ENCODE data around the gene TXNDC11. TPM values are rescaled to one million over a fixed set of nuclear protein-coding genes. Genes with fewer than 3 reads are reported as not detected.
A peak's percentile ranks its signal among the peaks of the same experiment; 100 is the strongest.

TXNDC11 gene
- total and polyA plus RNA-seq, 9 donors = 18.1 to 27.9 (median 22.0) TPM

DNA sequence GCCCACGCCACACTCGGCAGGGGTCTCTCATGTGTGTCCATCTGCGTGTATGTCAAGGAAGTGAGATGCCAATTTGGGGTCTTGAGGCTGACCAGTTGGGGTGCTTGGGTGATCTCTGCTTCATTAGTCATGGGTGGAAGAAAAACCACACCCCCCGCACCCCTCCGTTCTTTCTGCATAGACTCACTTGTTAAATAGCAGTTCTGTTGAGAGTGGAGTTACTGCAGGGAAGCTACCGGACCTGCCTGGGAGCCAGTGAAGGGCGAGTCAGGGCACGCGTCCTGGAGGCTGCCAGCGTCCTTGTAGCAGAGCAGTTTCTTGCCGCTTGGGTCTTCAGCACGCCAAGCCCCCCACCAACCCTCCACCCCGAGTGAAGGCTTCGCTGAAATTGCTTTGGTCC lies 65.9 kb downstream of the TXNDC11 start:
- H3K4me1 ChIP-seq (ENCODE audit: control insufficient read depth, insufficient read depth, low read length) = peaks cover 67% of the 10 kb centered on the region
- H3K36me3 ChIP-seq (ENCODE audit: control insufficient read depth, insufficient read depth, low read length) = peaks cover 55% of the 10 kb centered on the region

DNA sequence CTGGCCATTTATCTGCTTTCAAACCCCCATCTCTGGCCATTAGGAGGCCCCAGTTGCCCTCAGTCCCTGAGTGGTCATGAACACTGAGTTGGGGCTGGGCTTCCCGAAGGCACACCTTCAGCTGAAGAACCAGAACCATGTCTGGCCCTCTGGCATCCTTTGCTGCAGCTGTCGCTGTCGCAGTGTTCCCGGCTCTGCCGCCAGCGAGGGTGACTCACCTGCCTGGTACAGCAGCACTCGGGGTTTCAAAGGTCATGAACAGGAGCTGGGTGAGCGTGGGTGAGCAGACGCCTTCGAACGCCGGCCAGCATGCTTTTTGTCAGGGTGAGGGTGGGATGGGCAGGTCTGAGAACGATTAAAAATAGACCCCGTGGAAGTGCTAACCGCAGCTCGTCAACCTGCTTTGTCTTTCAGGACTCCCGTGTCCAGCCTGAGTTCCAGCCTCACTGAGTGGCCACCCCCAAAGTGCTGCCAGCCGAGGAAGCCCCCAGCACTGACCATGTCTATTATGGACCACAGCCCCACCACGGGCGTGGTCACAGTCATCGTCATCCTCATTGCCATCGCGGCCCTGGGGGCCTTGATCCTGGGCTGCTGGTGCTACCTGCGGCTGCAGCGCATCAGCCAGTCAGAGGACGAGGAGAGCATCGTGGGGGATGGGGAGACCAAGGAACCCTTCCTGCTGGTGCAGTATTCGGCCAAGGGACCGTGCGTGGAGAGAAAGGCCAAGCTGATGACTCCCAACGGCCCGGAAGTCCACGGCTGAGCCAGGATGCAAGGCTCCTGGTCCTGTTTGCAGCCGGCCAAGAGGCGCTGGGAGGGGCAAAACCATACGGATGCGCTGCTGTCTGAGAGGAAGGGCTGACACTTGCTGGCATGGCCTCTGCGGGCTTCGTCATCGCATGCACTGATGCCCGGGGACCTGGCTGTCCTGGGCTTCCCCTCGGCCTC lies 66.8 kb downstream of the TXNDC11 start:
- H3K36me3 ChIP-seq (ENCODE audit: control insufficient read depth, insufficient read depth, low read length) = peaks cover 48% of the 10 kb centered on the region
- H3K4me1 ChIP-seq (ENCODE audit: control insufficient read depth, insufficient read depth, low read length) = peaks cover 67% of the 10 kb centered on the region
- H3K4me3 ChIP-seq (ENCODE audit: low read length) = no peak overlapping the region
- 81% methylated on average over 40 of the region's 42 CpGs for WGBS (ENCODE audit: insufficient coverage)
- no peaks in the 10 kb centered on the region for H3K9me3 ChIP-seq (replicated peaks; ENCODE audit: control insufficient read depth, low read depth, low read length)
- H3K27ac ChIP-seq (ENCODE audit: low read length) = peak overlapping the region; percentile 35
- no peak for DNase-seq
- no peaks in the 10 kb centered on the region for H3K27me3 ChIP-seq (ENCODE audit: control insufficient read depth, insufficient read depth, low read length)

More for the DNA sequence above, 65.9 kb downstream of the TXNDC11 start:
- WGBS (ENCODE audit: insufficient coverage) = 78% methylated on average over 10 of the region's 14 CpGs
- H3K9me3 ChIP-seq (replicated peaks; ENCODE audit: control insufficient read depth, low read depth, low read length) = no peaks in the 10 kb centered on the region
- DNase-seq = no peak
- no peak overlapping the region for H3K27ac ChIP-seq (ENCODE audit: low read length)
- no peak overlapping the region for H3K4me3 ChIP-seq (ENCODE audit: low read length)
- H3K27me3 ChIP-seq (ENCODE audit: control insufficient read depth, insufficient read depth, low read length) = no peaks in the 10 kb centered on the region

DNA sequence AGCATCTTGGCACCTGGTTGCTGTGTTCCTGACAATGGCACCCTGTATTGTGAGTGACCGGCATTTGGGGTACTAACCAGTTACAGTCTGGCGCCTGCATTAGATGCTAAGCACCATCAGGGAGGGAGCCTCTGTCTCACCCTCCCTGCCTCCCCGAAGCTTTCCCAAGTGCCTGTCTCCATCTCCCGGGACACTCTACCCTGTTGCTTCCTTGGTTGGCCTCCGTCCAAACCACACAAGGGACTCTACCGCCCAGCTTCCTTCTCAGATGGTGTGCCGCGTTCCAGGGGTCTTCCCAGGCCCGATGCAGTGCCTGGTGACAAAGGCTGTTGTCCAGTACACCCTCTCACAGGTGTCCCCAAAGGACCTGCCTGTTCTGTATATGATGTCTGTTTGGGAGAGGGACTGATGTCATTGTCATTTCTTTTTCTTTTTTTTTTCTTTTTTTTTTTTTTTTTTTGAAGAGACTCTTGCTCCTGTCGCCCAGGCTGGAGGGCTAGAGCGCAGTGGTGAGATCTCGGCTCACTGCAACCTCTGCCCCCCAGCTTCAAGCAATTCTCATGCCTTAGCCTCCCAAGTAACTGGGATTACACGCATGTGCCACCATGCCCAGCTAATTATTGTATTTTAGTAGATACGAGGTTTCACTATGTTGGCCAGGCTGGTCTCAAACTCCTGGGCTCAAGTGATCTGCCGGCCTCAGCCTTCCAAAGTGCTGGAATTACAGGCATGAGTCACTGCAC lies 67.7 kb downstream of the TXNDC11 start:
- H3K4me1 ChIP-seq (ENCODE audit: control insufficient read depth, insufficient read depth, low read length) = peaks cover 70% of the 10 kb centered on the region
- no peak for DNase-seq
- WGBS (ENCODE audit: insufficient coverage) = 61% methylated on average over 11 of the region's 15 CpGs
- H3K27ac ChIP-seq (ENCODE audit: low read length) = peak overlapping the region; percentile 35
- peaks cover 40% of the 10 kb centered on the region for H3K36me3 ChIP-seq (ENCODE audit: control insufficient read depth, insufficient read depth, low read length)
- H3K9me3 ChIP-seq (replicated peaks; ENCODE audit: control insufficient read depth, low read depth, low read length) = no peaks in the 10 kb centered on the region
- H3K27me3 ChIP-seq (ENCODE audit: control insufficient read depth, insufficient read depth, low read length) = no peaks in the 10 kb centered on the region
- no peak overlapping the region for H3K4me3 ChIP-seq (ENCODE audit: low read length)

DNA sequence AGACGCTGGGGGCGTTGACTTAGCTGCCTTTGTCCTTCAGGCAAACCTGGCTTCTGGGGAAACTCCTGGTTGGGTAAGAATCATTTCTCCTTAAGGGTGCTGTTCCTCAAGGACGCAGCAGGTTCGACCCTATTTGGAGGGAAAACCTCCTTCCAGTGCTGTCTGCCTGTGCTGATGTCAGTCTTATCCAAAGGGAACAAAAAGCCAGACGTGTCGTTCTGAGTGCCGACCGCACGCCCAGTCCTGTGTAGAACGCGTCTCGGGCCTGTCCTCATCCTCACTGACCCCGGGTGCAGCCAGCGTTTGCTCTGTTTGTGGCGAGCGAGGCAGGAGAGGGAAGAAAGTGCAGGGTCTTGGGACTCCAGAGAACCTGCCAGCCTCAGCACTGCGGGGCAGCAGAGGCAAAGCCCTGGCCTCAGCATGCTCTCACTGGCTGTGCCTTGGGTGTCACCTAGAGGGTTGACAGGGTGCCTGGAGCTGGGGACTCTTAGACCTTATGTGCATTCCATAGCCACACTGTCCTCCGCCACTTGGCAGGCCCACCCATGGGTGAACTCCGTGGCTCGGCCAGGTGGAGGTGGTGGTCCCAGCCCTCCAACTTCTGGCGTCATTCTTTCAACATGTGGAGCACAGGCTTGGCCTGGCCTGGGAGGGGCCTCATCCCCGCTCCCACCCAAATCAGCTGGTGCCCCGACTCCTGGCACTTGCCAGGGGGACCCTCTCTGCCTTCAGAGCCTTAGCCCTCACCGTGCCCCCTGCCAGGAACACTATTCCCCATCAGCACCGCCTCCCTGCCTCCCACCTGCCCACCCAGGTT lies 68.4 kb downstream of the TXNDC11 start:
- Histone ChIP-seq H3K36me3 (ENCODE audit: control insufficient read depth, insufficient read depth, low read length) (peaks cover 34% of the 10 kb centered on the region), H3K27me3 (ENCODE audit: control insufficient read depth, insufficient read depth, low read length) (no peaks in the 10 kb centered on the region), H3K27ac (ENCODE audit: low read length) (no peak overlapping the region), H3K9me3 (replicated peaks; ENCODE audit: control insufficient read depth, low read depth, low read length) (no peaks in the 10 kb centered on the region), H3K4me1 (ENCODE audit: control insufficient read depth, insufficient read depth, low read length) (peaks cover 74% of the 10 kb centered on the region), H3K4me3 (ENCODE audit: low read length) (no peak overlapping the region)
- 76% methylated on average over 25 of the region's 25 CpGs for WGBS (ENCODE audit: insufficient coverage)
- DNase-seq = no peak

DNA sequence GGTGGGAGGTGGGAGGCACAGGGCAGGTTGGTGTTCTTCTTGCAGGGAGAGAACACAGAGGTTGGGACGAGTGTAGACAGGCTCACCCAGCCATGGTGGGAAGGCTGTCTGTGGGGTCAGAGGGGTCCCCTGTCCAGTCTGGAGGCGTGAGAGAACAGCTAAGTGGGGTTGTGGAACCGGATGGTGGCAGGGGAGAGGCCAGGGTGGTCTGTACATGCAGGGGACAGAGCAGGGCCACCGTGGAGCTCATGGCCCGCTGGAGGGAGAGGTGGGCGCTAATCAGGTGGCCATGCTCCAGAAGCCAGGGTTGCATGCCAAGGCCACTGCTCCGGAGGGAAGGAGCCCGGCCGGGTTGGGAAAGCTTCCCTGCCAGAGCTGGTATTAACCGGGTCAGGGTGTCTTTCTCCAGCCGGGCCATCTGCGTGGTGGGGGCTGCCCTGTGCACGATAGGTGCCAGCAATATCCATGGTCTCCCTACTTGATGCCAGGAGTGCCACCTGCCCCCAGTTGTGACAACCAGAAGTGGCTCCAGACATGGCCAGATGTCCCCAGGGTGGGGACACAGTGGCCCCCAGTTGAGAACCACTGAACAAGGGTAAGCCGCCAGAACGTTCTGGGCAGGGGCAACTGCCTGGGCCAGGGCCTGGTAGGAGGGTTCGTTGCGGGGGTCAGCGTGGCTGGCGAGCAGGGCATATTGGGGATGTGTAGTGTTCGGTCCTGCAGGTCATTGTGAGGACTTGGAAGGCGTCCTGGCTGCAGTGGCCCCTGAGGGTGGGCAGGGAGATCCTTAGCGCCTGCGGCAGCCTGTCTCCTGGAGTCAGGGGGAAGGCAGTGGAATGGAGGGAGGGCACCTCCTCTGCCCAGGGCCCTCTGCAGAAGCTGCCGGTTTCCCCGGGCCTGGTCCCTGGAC lies 69.3 kb downstream of the TXNDC11 start:
- Histone ChIP-seq H3K27me3 (ENCODE audit: control insufficient read depth, insufficient read depth, low read length) (no peaks in the 10 kb centered on the region), H3K4me1 (ENCODE audit: control insufficient read depth, insufficient read depth, low read length) (peaks cover 71% of the 10 kb centered on the region), H3K36me3 (ENCODE audit: control insufficient read depth, insufficient read depth, low read length) (peaks cover 29% of the 10 kb centered on the region), H3K9me3 (replicated peaks; ENCODE audit: control insufficient read depth, low read depth, low read length) (no peaks in the 10 kb centered on the region), H3K27ac (ENCODE audit: low read length) (no peak overlapping the region), H3K4me3 (ENCODE audit: low read length) (no peak overlapping the region)
- 65% methylated on average over 22 of the region's 25 CpGs for WGBS (ENCODE audit: insufficient coverage)
- DNase-seq = no peak

DNA sequence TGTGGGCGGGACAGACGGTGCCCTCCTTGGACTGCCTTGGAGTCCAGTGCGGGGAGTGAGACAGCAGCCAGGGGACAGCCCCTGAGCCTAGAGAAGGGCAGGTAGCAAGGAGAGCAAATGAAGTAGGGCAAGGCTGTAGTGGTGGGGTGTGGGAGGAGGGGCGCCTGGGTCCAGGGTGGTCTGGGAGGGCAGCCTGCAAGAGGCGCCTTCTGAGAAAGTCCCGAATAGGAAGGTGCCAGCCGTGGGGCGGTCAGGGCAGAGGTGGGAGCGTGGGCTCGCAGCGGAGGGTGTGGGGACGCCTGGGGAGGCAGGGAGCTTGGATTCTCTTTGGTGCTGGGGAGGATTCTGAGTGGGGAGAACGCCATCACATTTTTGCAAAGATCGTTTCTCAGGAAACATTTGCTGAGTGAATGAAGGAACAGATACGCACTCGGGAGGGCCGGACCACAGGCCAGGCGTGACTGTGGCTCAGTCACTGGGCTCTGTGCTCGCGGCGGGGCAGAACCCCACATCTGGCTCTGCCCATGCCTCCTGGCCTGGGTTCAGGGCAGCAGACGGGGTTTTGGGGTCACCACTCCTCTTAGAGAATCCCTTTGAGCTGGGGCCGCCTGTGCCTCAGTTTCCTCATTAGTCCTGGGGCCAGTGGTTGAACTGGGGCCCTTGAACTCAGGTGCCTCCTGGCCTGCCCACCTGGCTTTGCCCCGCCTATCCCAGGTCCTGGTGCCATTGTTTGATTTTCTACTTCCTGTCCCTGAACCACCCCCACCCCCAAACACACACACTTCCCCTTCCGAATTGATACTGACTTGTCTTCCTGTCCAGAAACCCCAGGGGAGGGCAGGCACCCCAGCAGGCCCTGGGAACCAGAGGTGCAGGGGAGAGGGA lies 70.2 kb downstream of the TXNDC11 start:
- Histone ChIP-seq H3K4me1 (ENCODE audit: control insufficient read depth, insufficient read depth, low read length) (peaks cover 73% of the 10 kb centered on the region), H3K27me3 (ENCODE audit: control insufficient read depth, insufficient read depth, low read length) (no peaks in the 10 kb centered on the region), H3K9me3 (replicated peaks; ENCODE audit: control insufficient read depth, low read depth, low read length) (no peaks in the 10 kb centered on the region), H3K36me3 (ENCODE audit: control insufficient read depth, insufficient read depth, low read length) (peaks cover 20% of the 10 kb centered on the region), H3K4me3 (ENCODE audit: low read length) (no peak overlapping the region), H3K27ac (ENCODE audit: low read length) (no peak overlapping the region)
- DNase-seq = no peak
- 82% methylated on average over 24 of the region's 25 CpGs for WGBS (ENCODE audit: insufficient coverage)

DNA sequence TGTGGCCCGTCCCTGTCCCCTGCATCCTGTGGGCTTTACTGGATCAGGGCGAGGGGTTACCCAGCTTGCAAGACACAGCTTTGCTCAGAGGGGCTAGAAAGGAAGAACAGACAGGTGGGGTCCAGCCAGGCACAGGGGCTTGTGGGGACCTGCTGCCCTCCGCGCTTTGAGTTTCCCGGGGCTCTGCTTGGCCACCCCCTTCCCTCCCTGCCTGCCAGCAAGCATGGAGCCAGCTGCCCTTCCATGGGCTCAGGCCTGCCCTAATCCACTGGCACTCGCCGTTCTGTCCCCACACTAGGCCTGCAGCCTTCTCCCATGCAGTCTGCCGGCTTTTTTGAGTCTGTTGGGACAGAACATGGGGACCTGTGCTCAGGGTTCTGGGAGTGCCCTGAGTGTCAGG lies 71.0 kb downstream of the TXNDC11 start:
- WGBS (ENCODE audit: insufficient coverage) = 68% methylated on average over 5 of the region's 8 CpGs
- H3K27ac ChIP-seq (ENCODE audit: low read length) = no peak overlapping the region
- peaks cover 73% of the 10 kb centered on the region for H3K4me1 ChIP-seq (ENCODE audit: control insufficient read depth, insufficient read depth, low read length)
- no peaks in the 10 kb centered on the region for H3K27me3 ChIP-seq (ENCODE audit: control insufficient read depth, insufficient read depth, low read length)
- DNase-seq = no peak
- H3K9me3 ChIP-seq (replicated peaks; ENCODE audit: control insufficient read depth, low read depth, low read length) = no peaks in the 10 kb centered on the region
- no peak overlapping the region for H3K4me3 ChIP-seq (ENCODE audit: low read length)
- peaks cover 12% of the 10 kb centered on the region for H3K36me3 ChIP-seq (ENCODE audit: control insufficient read depth, insufficient read depth, low read length)

DNA sequence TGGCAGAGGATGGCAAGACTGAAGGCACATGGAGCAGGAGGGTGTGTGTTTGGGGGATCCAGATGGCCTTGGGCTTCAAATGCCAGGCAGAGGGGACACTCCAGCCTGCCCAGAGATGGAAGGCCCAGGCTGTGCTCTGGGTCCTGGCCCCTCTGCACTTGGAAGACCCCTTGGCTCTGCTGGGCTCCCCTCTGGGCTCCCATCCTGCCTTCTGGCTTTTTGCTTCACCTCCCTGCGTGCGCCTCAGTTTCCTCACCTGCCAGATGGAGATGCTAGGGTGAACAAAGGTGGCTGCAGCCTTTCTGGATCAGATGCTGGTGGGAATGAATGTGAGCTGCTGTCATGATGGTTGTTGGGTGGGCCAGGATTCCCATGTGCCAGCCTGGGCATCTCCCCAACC lies 71.4 kb downstream of the TXNDC11 start:
- Histone ChIP-seq H3K27me3 (ENCODE audit: control insufficient read depth, insufficient read depth, low read length) (no peaks in the 10 kb centered on the region), H3K27ac (ENCODE audit: low read length) (no peak overlapping the region), H3K4me1 (ENCODE audit: control insufficient read depth, insufficient read depth, low read length) (peaks cover 73% of the 10 kb centered on the region), H3K36me3 (ENCODE audit: control insufficient read depth, insufficient read depth, low read length) (peaks cover 8% of the 10 kb centered on the region), H3K9me3 (replicated peaks; ENCODE audit: control insufficient read depth, low read depth, low read length) (no peaks in the 10 kb centered on the region), H3K4me3 (ENCODE audit: low read length) (no peak overlapping the region)
- no CpG with 5 or more reads among the region's 2 CpGs for WGBS (ENCODE audit: insufficient coverage)
- DNase-seq = no peak
